Gastroesophageal sphincter (tissue), 4 donors: Measurements from ENCODE around the gene CNTN6. TPM values are rescaled to one million over a fixed set of nuclear protein-coding genes. Genes with fewer than 3 reads are reported as not detected.

Experiments used
- ATAC-seq: fragments of 150-250 bp; one replicate; pipeline ENCODE4 v1.9.1; 2016; ENCODE audit warnings: mild to moderate bottlenecking, moderate library complexity
- H3K27ac ChIP-seq, 4 donors: fragments of 200-600 bp; sonication (generic) in 3 of 4; 1 replicate in 3 of 4; 2 replicates in 1 of 4; pipeline ENCODE4 v1.5.1; 2016 to 2019
- H3K27me3 ChIP-seq: fragments of 200-600 bp; sonication (generic); one replicate; pipeline ENCODE4 v1.5.1; 2019
- H3K36me3 ChIP-seq, 2 donors: fragments of 200-600 bp; sonication (generic); one replicate each; pipeline ENCODE4 v1.5.1; 2019; ENCODE audit warnings: control low read depth in 1 of 2
- H3K4me1 ChIP-seq, 3 donors: fragments of 200-600 bp; sonication (generic); 1 replicate in 2 of 3; 2 replicates in 1 of 3; pipeline ENCODE4 v1.5.1; 2016 to 2019; ENCODE audit warnings: control low read depth in 2 of 3
- H3K4me3 ChIP-seq, 2 donors: fragments of 200-600 bp; sonication (generic); one replicate each; pipeline ENCODE4 v1.5.1; 2019; ENCODE audit warnings: mild to moderate bottlenecking in 1 of 2, moderate library complexity in 1 of 2
- H3K9me3 ChIP-seq, 3 donors: fragments of 200-600 bp; sonication (generic); one replicate each; pipeline ENCODE4 v1.5.1; 2017 to 2019; ENCODE audit warnings: control low read depth in 2 of 3
- EP300 ChIP-seq: sonication (generic); formaldehyde crosslinking; IDR thresholded peaks from one replicate; pipeline ENCODE4 v1.6.1; 2017; ENCODE audit warnings: antibody characterized with exemption, mild to moderate bottlenecking
- POLR2A ChIP-seq, 2 donors: fragments of 450-650 bp; IDR thresholded peaks; one replicate each; pipeline ENCODE4 v1.6.1; 2017; ENCODE audit warnings: antibody characterized with exemption in 2 of 2, mild to moderate bottlenecking in 2 of 2, moderate library complexity in 1 of 2
- POLR2AphosphoS5 ChIP-seq: sonication (generic); formaldehyde crosslinking; IDR thresholded peaks from one replicate; pipeline ENCODE4 v1.6.1; 2017; ENCODE audit warnings: antibody characterized with exemption
- WGBS, 2 donors: methylation state at CpG; one replicate each; pipeline ENCODE4 v1.1.5; 2018; ENCODE audit warnings: low coverage in 1 of 2; 5-methylcytosine and 5-hydroxymethylcytosine counted together
- total RNA-seq, 4 donors: library from RNA; depleted of rRNA; stranded (reverse); fragments of >200 nt; gene quantifications; one replicate each; pipeline ENCODE4 v1.1.0, GENCODE V29; 2016
- TF ChIP-seq, protein P1 (sequence below), 4 experiments: fragments of 200-600 bp in 2 of 4; fragments of 450-650 bp in 2 of 4; sonication (generic) in 1 of 4; IDR thresholded peaks; one replicate each; pipeline ENCODE4 v1.5.1; 2017 to 2019; ENCODE audit warnings: antibody characterized with exemption in 4 of 4, mild to moderate bottlenecking in 2 of 4, moderate library complexity in 2 of 4

CNTN6 gene
- total RNA-seq, 4 donors from 2014 or later, result 0.16 to 0.54 TPM; not detected in 2

DNA sequence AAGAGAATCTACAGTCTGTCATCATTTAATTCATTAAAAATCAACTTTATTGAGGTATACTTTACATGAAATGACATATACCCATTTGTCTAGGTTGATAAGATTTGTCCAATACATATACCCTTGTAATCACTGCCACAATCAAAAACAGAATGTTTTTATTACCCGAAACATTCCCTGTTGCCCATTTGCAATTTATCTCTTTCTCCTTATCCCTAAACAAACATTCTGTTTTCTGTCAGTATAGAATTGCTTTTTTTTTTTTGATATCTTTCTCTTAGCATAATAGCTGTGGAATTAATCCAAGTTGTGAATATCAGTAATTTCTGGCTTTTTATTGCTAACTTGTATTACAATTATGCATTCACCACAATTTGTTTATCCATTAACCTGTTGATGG is 4.3 kb upstream of the CNTN6 start:
- Histone ChIP-seq H3K27me3 (peaks cover 4% of the 10 kb centered on the region), H3K4me3 (no peak overlapping the region), H3K36me3 (no peaks in the 10 kb centered on the region), H3K27ac (no peak overlapping the region), H3K9me3 (no peaks in the 10 kb centered on the region), H3K4me1 (no peaks in the 10 kb centered on the region)
- ATAC-seq, result no peak
- TF ChIP-seq, protein P1, sequence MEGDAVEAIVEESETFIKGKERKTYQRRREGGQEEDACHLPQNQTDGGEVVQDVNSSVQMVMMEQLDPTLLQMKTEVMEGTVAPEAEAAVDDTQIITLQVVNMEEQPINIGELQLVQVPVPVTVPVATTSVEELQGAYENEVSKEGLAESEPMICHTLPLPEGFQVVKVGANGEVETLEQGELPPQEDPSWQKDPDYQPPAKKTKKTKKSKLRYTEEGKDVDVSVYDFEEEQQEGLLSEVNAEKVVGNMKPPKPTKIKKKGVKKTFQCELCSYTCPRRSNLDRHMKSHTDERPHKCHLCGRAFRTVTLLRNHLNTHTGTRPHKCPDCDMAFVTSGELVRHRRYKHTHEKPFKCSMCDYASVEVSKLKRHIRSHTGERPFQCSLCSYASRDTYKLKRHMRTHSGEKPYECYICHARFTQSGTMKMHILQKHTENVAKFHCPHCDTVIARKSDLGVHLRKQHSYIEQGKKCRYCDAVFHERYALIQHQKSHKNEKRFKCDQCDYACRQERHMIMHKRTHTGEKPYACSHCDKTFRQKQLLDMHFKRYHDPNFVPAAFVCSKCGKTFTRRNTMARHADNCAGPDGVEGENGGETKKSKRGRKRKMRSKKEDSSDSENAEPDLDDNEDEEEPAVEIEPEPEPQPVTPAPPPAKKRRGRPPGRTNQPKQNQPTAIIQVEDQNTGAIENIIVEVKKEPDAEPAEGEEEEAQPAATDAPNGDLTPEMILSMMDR (IDR thresholded peaks at IDR 0.05), result no peak
- 88 to 96% methylated on average over 1 of the region's 1 CpG for WGBS, 2 donors

GRCh38 chr3:1091286-1091685 is 1.5 kb upstream of the CNTN6 start:
- ATAC-seq, result no peak
- Histone ChIP-seq H3K4me3 (no peak overlapping the region), H3K27me3 (peaks cover 4% of the 10 kb centered on the region), H3K36me3 (no peaks in the 10 kb centered on the region), H3K9me3 (no peaks in the 10 kb centered on the region), H3K4me1 (no peaks in the 10 kb centered on the region), H3K27ac (no peak overlapping the region)
- WGBS, 2 donors, result 86% methylated on average over 1 of the region's 1 CpG
- TF ChIP-seq EP300 (no peak), POLR2AphosphoS5 (no peak), POLR2A (IDR thresholded peaks at IDR 0.05) (no peak)
- TF ChIP-seq, protein P1 (IDR thresholded peaks at IDR 0.05), result no peak

GRCh38 chr3:1092061-1092460 is 763 bp upstream of the CNTN6 start:
- Histone ChIP-seq H3K27ac (no peak overlapping the region), H3K9me3 (no peaks in the 10 kb centered on the region), H3K27me3 (peaks cover 4% of the 10 kb centered on the region), H3K36me3 (no peaks in the 10 kb centered on the region), H3K4me3 (no peak overlapping the region), H3K4me1 (no peaks in the 10 kb centered on the region)
- TF ChIP-seq, protein P1 (IDR thresholded peaks at IDR 0.05), result no peak
- TF ChIP-seq POLR2AphosphoS5 (no peak), EP300 (no peak), POLR2A (IDR thresholded peaks at IDR 0.05) (no peak)
- ATAC-seq, result no peak
- 70 to 84% methylated on average over 2 of the region's 2 CpGs for WGBS, 2 donors

DNA sequence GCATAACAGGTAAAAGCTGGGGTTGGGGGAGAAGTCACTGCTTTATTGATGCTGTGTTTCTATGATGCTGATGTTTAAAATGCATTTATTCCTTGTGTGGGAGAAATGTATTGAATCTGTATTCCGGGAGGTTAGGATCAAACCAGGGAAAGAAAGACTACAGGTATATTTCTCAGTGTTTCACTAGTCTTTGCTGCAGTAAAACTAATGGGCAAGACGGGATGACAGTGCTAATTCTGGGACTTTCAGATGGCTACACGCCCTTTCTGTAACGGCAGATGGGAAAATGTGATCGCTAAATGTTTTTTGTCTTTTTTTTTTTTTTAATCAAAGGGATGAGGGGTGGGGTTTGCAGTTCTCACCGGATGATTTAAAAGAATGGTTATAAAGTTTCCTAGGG is 393 bp downstream of the CNTN6 start:
- Histone ChIP-seq H3K27ac (no peak overlapping the region), H3K27me3 (peaks cover 4% of the 10 kb centered on the region), H3K4me1 (no peaks in the 10 kb centered on the region), H3K4me3 (no peak overlapping the region), H3K36me3 (no peaks in the 10 kb centered on the region), H3K9me3 (no peaks in the 10 kb centered on the region)
- 59 to 74% methylated on average over 6 of the region's 6 CpGs for WGBS, 2 donors
- no peak for TF ChIP-seq EP300
- TF ChIP-seq POLR2A (IDR thresholded peaks at IDR 0.05), result no peak
- TF ChIP-seq, protein P1 (IDR thresholded peaks at IDR 0.05), result no peak
- no peak for TF ChIP-seq POLR2AphosphoS5
- ATAC-seq, result no peak

DNA sequence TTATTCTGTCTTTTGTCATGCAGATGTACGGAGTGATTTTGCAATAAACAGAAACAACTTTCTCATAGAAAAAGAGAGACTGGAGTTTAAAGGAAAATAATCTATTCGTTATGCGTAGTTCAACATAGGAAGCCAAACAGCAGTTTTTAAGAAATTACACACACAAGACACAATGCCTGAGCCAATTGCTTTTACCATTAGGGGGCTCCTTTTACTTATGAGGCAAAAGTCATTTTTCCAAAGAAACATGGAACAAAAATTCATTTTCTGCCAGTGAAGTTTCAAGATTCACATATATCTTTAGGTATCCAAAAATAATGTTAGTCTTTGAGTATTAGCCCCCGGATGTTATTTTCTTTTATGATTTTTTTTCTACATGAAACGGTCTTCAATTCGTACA is 10.7 kb downstream of the CNTN6 start:
- WGBS, 2 donors, result 79 to 86% methylated on average over 6 of the region's 6 CpGs
- ATAC-seq, result no peak
- Histone ChIP-seq H3K4me1 (no peaks in the 10 kb centered on the region), H3K36me3 (no peaks in the 10 kb centered on the region), H3K27ac (no peak overlapping the region), H3K4me3 (no peak overlapping the region), H3K9me3 (no peaks in the 10 kb centered on the region), H3K27me3 (no peaks in the 10 kb centered on the region)
- TF ChIP-seq, protein P1 (IDR thresholded peaks at IDR 0.05), result no peak
- TF ChIP-seq EP300, result no peak
- TF ChIP-seq POLR2A (IDR thresholded peaks at IDR 0.05), result no peak
- TF ChIP-seq POLR2AphosphoS5, result no peak
